GM12801 (cell line): ENCODE measurements around the gene NBPF3.

Source experiments
- TF ChIP-seq, protein P1 (sequence below): IDR thresholded peaks from one replicate; pipeline ENCODE4 v1.5.1; 2011; ENCODE audit warnings: control low read depth; ENCODE audit not compliant: insufficient read length; ENCODE audit errors: extremely low read depth

NBPF3 gene

DNA sequence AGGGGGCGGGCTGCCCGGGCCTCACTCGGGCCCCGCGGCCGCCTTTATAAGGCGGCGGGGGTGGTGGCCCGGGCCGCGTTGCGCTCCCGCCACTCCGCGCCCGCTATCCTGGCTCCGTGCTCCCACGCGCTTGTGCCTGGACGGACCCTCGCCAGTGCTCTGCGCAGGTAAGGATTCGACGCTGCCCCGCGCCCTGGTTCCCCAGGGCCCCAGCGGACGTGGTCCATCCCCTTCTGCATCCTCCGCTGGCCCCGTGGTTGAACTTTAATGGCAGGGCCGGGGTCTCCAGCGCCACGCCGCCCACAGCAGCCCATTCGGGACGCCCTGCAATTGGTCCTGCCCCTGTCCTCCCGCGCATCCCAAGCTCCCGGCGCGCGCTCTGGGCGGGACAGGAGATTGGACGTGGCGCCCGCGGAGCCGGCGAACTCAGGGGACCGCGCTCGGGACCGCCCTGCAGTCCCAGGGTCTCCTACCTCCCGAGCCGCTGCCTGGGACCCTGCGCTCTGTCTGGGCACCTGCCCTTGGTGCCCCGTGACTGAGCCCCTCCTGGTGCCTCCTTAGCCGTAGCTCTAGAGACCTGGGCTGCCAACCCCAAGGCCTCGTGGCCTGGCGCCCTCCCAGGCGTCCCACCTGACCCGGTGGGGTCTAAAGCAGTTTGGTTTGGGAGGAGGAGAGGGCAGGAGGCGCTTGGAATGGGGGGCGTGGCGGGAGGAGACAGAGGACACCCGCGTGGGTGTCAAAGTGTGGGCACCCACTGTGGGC is 69.6 kb downstream of the NBPF3 start, which contains the start of gene ALPL:
Gene ALPL (plus strand): TSS at position 73 of the 762 bp plus-strand sequence. CDS start 44,659 bp downstream, outside the sequence.
- TF ChIP-seq, protein P1, sequence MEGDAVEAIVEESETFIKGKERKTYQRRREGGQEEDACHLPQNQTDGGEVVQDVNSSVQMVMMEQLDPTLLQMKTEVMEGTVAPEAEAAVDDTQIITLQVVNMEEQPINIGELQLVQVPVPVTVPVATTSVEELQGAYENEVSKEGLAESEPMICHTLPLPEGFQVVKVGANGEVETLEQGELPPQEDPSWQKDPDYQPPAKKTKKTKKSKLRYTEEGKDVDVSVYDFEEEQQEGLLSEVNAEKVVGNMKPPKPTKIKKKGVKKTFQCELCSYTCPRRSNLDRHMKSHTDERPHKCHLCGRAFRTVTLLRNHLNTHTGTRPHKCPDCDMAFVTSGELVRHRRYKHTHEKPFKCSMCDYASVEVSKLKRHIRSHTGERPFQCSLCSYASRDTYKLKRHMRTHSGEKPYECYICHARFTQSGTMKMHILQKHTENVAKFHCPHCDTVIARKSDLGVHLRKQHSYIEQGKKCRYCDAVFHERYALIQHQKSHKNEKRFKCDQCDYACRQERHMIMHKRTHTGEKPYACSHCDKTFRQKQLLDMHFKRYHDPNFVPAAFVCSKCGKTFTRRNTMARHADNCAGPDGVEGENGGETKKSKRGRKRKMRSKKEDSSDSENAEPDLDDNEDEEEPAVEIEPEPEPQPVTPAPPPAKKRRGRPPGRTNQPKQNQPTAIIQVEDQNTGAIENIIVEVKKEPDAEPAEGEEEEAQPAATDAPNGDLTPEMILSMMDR: no peak

DNA sequence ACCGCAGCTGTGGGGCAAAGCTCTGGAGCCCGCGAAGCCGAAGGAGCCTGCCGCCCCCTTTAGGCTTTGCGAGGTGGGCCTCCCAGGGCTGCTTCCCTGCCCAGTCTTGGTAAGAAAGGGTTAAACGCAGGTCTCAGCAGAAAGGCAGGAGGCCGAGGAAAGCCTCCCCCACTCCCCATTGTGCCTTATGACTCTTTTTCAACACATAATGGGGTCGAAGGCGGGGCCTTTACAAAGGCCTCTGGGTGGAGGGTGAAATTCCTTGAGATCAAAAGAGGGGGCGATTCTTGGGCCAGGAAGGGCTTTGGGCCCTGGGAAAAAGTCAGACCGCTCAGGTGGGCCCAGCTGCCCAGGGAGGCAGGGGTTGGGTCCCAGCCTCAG is 70.2 kb downstream of the NBPF3 start:
- TF ChIP-seq, protein P1: no peak

DNA sequence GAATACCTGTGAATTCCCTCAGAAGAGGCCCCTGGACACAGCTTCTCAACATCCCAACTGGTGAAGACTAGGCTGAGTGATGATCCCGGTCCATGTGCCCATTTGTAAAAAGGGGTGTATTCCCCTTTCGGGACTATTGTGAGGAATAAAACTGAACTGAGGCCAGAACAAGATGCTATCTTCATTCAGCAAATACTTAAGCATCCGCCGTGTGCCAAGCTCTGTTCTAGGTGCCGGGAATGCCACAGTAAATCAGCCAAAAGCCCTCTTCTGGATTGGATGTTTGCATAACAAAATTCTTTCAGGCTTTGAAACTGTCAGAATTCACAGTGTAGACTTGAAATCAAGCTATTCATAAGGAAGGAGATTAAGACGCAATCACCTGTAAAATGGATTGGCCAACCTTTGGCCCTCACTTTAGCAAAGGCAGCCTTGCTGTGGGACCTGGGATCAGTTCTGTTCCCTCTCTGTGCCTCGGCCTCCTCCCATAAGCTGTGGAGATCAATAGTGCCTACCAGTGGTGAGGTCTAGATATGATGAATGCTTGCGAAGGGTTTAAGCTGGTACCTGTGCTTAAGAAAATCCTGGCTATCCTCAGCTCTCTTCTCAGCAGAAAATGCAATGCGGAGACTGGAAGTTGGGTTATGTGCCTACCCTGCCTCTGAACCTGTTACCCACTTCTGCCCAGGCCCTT is 71.1 kb downstream of the NBPF3 start:
- TF ChIP-seq, protein P1: no peak

DNA sequence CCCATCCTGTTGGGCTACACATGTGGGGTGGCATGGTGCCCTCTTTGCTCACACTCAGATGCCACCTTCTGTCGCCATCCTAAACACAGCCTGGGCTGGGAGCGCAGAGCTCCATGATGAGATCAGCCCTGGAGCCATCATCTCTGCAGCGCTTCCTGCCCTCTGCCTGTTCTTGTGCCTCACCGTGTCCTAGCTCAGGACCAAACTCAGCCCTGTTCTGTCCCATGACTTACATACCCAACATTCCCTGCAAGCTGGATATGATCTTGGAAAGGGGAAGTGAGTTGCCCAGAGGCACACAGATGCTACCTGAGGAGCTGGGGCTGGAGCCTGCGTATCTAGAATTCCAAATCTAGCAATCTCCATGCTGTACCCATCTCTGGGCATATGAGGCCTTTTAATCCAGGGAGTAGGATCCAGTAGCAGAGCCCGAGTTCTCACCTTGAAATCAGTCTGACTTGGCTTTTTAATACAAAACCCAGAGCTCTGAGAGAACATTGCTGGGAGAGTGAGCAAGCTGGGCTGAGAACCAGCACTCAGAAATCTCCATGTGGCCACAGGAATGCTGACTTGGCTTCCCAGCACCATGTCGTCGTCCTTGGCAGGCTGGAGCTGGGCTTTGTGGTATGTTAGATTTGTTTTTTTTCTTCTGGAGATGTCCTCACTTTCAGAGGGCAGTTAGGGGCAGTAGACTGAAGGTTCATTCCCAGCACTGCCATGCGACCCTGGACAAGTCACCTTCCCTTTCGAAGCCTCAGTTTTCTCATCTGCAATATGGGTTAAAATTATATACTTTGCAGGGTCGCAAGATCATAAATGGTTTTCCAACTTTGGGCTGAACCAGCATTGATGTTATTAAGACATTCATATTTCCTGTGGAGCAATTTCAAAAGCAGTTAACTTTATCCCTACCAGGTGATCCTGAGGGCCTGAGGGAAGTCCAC is 71.9 kb downstream of the NBPF3 start:
- TF ChIP-seq, protein P1: no peak

DNA sequence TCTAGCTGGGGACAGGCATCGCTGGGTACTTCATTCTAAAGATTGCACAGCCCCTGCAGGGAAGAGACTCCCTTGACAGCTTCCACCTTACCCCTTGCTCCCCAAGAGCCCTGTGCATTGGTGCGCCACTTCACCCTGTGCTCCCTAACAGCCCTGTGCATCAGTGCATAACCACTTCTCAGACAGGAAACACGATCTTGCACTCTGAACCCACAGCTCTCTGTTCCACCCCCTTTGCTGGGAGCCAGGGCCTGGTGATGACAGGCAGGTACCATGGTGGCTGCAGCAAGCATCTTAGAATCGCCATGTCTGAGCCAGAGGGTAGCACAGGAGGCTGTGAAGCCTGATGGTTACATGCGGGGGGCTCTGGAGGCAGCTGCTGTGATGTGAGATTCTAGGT is 74.3 kb downstream of the NBPF3 start:
- TF ChIP-seq, protein P1: no peak

DNA sequence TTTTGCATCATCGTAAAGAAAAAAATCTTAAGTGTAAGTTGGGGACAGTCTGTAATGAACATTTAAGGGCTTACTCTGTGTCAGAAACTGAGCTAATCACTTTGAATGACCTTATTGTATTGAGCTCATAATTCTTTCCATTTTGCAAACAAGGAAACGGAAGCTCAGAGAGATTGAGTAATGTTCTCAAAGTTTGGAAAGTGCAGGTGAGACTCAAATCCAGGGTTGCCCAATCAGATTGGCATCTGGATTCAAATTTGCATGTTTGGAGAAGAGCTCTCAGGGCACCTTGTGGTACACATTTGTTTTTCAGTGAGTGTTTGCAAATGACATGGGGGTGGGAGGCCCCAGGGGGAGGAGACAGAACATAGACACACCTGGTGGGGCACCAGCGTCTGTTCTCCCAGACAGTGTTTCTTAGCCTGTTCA is 77.2 kb downstream of the NBPF3 start:
- TF ChIP-seq, protein P1: no peak
